ENCODE results near the gene DST. TPM values are rescaled to one million over a fixed set of nuclear protein-coding genes. Genes with fewer than 3 reads are reported as not detected.

DST gene
- total and polyA plus RNA-seq, 2 of the 4 experiments (the other 2 are of a cell fraction) = 97.7 to 452 TPM

- no peak for TF ChIP-seq FOS (IDR thresholded peaks at IDR 0.05; ENCODE audit: low read depth, low read length)
Observed at GRCh38 chr6:56593801-56594318, 48.8 kb downstream of the DST start (continued).

- no peak overlapping the region for H3K4ac ChIP-seq (ENCODE audit: low read depth, low read length)
- H3K4me1 ChIP-seq (ENCODE audit: control insufficient read depth, insufficient read depth, low read length) = peaks cover 8% of the 10 kb centered on the region; the same call in 1 of the 2 replicates
- H3K27me3 ChIP-seq (ENCODE audit: control insufficient read depth, insufficient read depth, low read length) = no peaks in the 10 kb centered on the region
- H2BK20ac ChIP-seq (ENCODE audit: low read depth, low read length) = no peak overlapping the region
- DNase-seq = no peak
- H3K4me2 ChIP-seq (ENCODE audit: low read depth, low read length) = no peak overlapping the region
- H4K91ac ChIP-seq (ENCODE audit: insufficient read depth, low read depth, low read length) = no peak overlapping the region
- H3K79me1 ChIP-seq (ENCODE audit: low read depth in 1 of 2, low read length in 2 of 2) = peaks cover 6 to 37% of the 10 kb centered on the region in 2 experiments; a peak in 3 of 4 replicates
- H3K27ac ChIP-seq (ENCODE audit: insufficient read depth, low read length) = no peak overlapping the region
- dilution Hi-C loops (cut with HindIII; ENCODE audit: low sequenced_read_pairs, unreplicated experiment) (loop anchor here (25.0 kb wide), 1 partner anchor 220 kb away; no protein-coding TSS in a partner anchor), in situ Hi-C loops (cut with MboI; ENCODE audit: low sequenced_read_pairs) (no loop called here), intact Hi-C loops (cut with micrococcal nuclease) (no loop called here)
- no peak overlapping the region for H4K8ac ChIP-seq (ENCODE audit: low read depth in 2 of 2, low read length in 2 of 2)
- no peak overlapping the region for H2BK120ac ChIP-seq (ENCODE audit: low read depth, low read length)
- H2BK15ac ChIP-seq (ENCODE audit: low read depth, low read length) = no peak overlapping the region
- H2AFZ ChIP-seq (replicated peaks; ENCODE audit: low read length, poor library complexity) = no peak overlapping the region
- POLR2A ChIA-PET (ENCODE audit: unreplicated experiment) = no interaction called here
- H3K23ac ChIP-seq (ENCODE audit: low read depth, low read length) = no peak overlapping the region
- H4K5ac ChIP-seq (ENCODE audit: low read depth, low read length) = no peak overlapping the region
- H3K56ac ChIP-seq (ENCODE audit: extremely low read depth, insufficient read depth, low read length) = no peak overlapping the region
- no TSS peak for BruUV-seq (replicated peaks)
- peaks cover 6% of the 10 kb centered on the region for H3K9me1 ChIP-seq (ENCODE audit: insufficient read depth, low read length)
- no peak overlapping the region for H3K9ac ChIP-seq (ENCODE audit: low read depth, low read length)
- no peak overlapping the region for H3K14ac ChIP-seq (replicated peaks; ENCODE audit: low read depth, low read length)
- H2BK5ac ChIP-seq (ENCODE audit: low read depth, low read length, poor library complexity, severe bottlenecking) = no peak overlapping the region
- CTCF ChIA-PET = interaction anchor here (0.6 kb wide), 1 partner anchor 88 kb away, joined by 3 read pairs; no protein-coding TSS in a partner anchor
- ATAC-seq (ENCODE audit: low read depth) = no peak
- H3K36me3 ChIP-seq (ENCODE audit: control insufficient read depth, insufficient read depth, low read length) = peaks cover 8% of the 10 kb centered on the region
- no peak overlapping the region for H2AK9ac ChIP-seq (replicated peaks; ENCODE audit: low read depth, low read length, poor library complexity)
- TF ChIP-seq USF2 (IDR thresholded peaks at IDR 0.05; ENCODE audit: low read depth, low read length) (no peak), CTCF (conservative IDR thresholded peaks at IDR 0.05; ENCODE audit: low read depth, low read length) (no peak), RAD21 (IDR thresholded peaks at IDR 0.05; ENCODE audit: low read length) (no peak), ELK1 (IDR thresholded peaks at IDR 0.05; ENCODE audit: borderline replicate concordance, low read depth, low read length) (no peak), POLR2A (IDR thresholded peaks at IDR 0.05; ENCODE audit: low read depth, low read length) (no peak)
- 100% methylated on average over 1 of the region's 3 CpGs; no CpG with 5 or more reads in 1 of the 2 experiments for WGBS, 2 experiments (ENCODE audit: extremely low coverage in 2 of 2, insufficient read length in 1 of 2)
- no peak overlapping the region for H3K4me3 ChIP-seq (ENCODE audit: insufficient read depth, low read depth, low read length)
- no peaks in the 10 kb centered on the region for H3K9me3 ChIP-seq (ENCODE audit: control insufficient read depth, insufficient read depth, low read length)
- peaks cover 10% of the 10 kb centered on the region; the same call in 1 of the 2 replicates for H4K20me1 ChIP-seq (ENCODE audit: insufficient read depth, low read length)
- H3K18ac ChIP-seq (ENCODE audit: low read depth, low read length) = no peak overlapping the region
- no peak overlapping the region for H2AK5ac ChIP-seq (ENCODE audit: low read depth, low read length)
Observed at GRCh38 chr6:56582236-56582635, 60.5 kb downstream of the DST start.
